Mesodermal cell (in vitro differentiated cells): ENCODE data around the gene MAGI2.

Source experiments
- H3K27ac ChIP-seq: 2 replicates; pipeline ENCODE4 v1.7.0; 2013; ENCODE audit warnings: mild to moderate bottlenecking, low read depth, low read length, moderate library complexity; ENCODE audit not compliant: severe bottlenecking
- H3K36me3 ChIP-seq: 2 replicates; pipeline ENCODE4 v1.7.1; 2013; ENCODE audit warnings: mild to moderate bottlenecking, low read length, moderate library complexity; ENCODE audit not compliant: control insufficient read depth, insufficient read depth
- H3K4me1 ChIP-seq: one replicate; pipeline ENCODE4 v1.7.1; 2013; ENCODE audit warnings: mild to moderate bottlenecking, low read length; ENCODE audit not compliant: insufficient read depth, control insufficient read depth, poor library complexity, severe bottlenecking
- H3K4me3 ChIP-seq: 2 replicates; pipeline ENCODE4 v1.7.0; 2013; ENCODE audit warnings: low read length, control low read depth, mild to moderate bottlenecking; ENCODE audit not compliant: insufficient read depth, poor library complexity, severe bottlenecking; ENCODE audit errors: extremely low read depth
- H3K9me3 ChIP-seq: 2 replicates; pipeline ENCODE4 v1.7.1; 2013; ENCODE audit warnings: mild to moderate bottlenecking, low read length, moderate library complexity; ENCODE audit not compliant: control insufficient read depth
- WGBS, 2 experiments: methylation state at CpG; one replicate each; pipeline ENCODE4 v1.1.5; 2013; ENCODE audit warnings: missing lambda C conversion rate in 2 of 2; ENCODE audit not compliant: insufficient coverage in 2 of 2; 5-methylcytosine and 5-hydroxymethylcytosine counted together

The MAGI2 gene

GRCh38 chr7:79288655-79289054, 164.8 kb downstream of the MAGI2 start:
- Histone ChIP-seq H3K9me3 (no peaks in the 10 kb centered on the region), H3K27ac (no peak overlapping the region), H3K4me3 (no peak overlapping the region), H3K4me1 (peaks cover 7% of the 10 kb centered on the region), H3K36me3 (no peaks in the 10 kb centered on the region)
- 92 to 93% methylated on average over 1 of the region's 5 CpGs for WGBS, 2 experiments

- Histone ChIP-seq H3K4me1 (peaks cover 10% of the 10 kb centered on the region), H3K9me3 (no peaks in the 10 kb centered on the region), H3K27ac (no peak overlapping the region), H3K4me3 (no peak overlapping the region), H3K36me3 (no peaks in the 10 kb centered on the region)
- WGBS, 2 experiments = no CpG with 5 or more reads among the region's 1 CpG
Measured at GRCh38 chr7:79287981-79288380, 165.5 kb downstream of the MAGI2 start.

GRCh38 chr7:79286181-79286580, 167.3 kb downstream of the MAGI2 start:
- no CpG with 5 or more reads among the region's 1 CpG for WGBS, 2 experiments
- no peak overlapping the region for H3K4me3 ChIP-seq
- H3K9me3 ChIP-seq = no peaks in the 10 kb centered on the region
- peaks cover 19% of the 10 kb centered on the region for H3K4me1 ChIP-seq
- no peaks in the 10 kb centered on the region for H3K36me3 ChIP-seq
- H3K27ac ChIP-seq = no peak overlapping the region

- Histone ChIP-seq H3K4me1 (peaks cover 19% of the 10 kb centered on the region), H3K4me3 (no peak overlapping the region), H3K36me3 (no peaks in the 10 kb centered on the region), H3K27ac (no peak overlapping the region), H3K9me3 (no peaks in the 10 kb centered on the region)
- WGBS, 2 experiments = no CpG with 5 or more reads among the region's 1 CpG
Measured at GRCh38 chr7:79285756-79286155, 167.7 kb downstream of the MAGI2 start.

GRCh38 chr7:79284211-79284610, 169.3 kb downstream of the MAGI2 start:
- Histone ChIP-seq H3K36me3 (no peaks in the 10 kb centered on the region), H3K27ac (no peak overlapping the region), H3K9me3 (no peaks in the 10 kb centered on the region)

GRCh38 chr7:79282882-79283602, 170.4 kb downstream of the MAGI2 start:
- Histone ChIP-seq H3K36me3 (no peaks in the 10 kb centered on the region), H3K27ac (peak overlapping the region; percentile 47)

More at GRCh38 chr7:79284211-79284610, 169.3 kb downstream of the MAGI2 start:
- Histone ChIP-seq H3K4me1 (peaks cover 19% of the 10 kb centered on the region), H3K4me3 (no peak overlapping the region)

GRCh38 chr7:79282070-79282694, 171.3 kb downstream of the MAGI2 start:
- Histone ChIP-seq H3K36me3 (no peaks in the 10 kb centered on the region), H3K4me1 (peaks cover 19% of the 10 kb centered on the region), H3K9me3 (no peaks in the 10 kb centered on the region), H3K27ac (no peak overlapping the region), H3K4me3 (no peak overlapping the region)
- 56 to 58% methylated on average over 2 to 4 of the region's 7 CpGs for WGBS, 2 experiments

More at GRCh38 chr7:79282882-79283602, 170.4 kb downstream of the MAGI2 start:
- no CpG with 5 or more reads among the region's 2 CpGs for WGBS, 2 experiments
- no peak overlapping the region for H3K4me3 ChIP-seq
- no peaks in the 10 kb centered on the region for H3K9me3 ChIP-seq
- H3K4me1 ChIP-seq = peaks cover 19% of the 10 kb centered on the region

GRCh38 chr7:79281426-79281825, 172.0 kb downstream of the MAGI2 start:
- H3K4me1 ChIP-seq = peaks cover 19% of the 10 kb centered on the region
- no peaks in the 10 kb centered on the region for H3K9me3 ChIP-seq
- H3K4me3 ChIP-seq = no peak overlapping the region
- WGBS, 2 experiments = no CpG with 5 or more reads among the region's 2 CpGs
- H3K27ac ChIP-seq = no peak overlapping the region
- H3K36me3 ChIP-seq = no peaks in the 10 kb centered on the region

- Histone ChIP-seq H3K36me3 (no peaks in the 10 kb centered on the region), H3K4me3 (no peak overlapping the region)
- no CpG with 5 or more reads among the region's 2 CpGs for WGBS, 2 experiments
Measured at GRCh38 chr7:79272938-79273337, 180.5 kb downstream of the MAGI2 start.

GRCh38 chr7:79272066-79272669, 181.3 kb downstream of the MAGI2 start:
- Histone ChIP-seq H3K36me3 (no peaks in the 10 kb centered on the region), H3K4me1 (peaks cover 3% of the 10 kb centered on the region), H3K9me3 (no peaks in the 10 kb centered on the region), H3K4me3 (no peak overlapping the region), H3K27ac (no peak overlapping the region)
- WGBS, 2 experiments = no CpG with 5 or more reads among the region's 4 CpGs

More at GRCh38 chr7:79272938-79273337, 180.5 kb downstream of the MAGI2 start:
- Histone ChIP-seq H3K27ac (no peak overlapping the region), H3K9me3 (no peaks in the 10 kb centered on the region), H3K4me1 (peaks cover 3% of the 10 kb centered on the region)

GRCh38 chr7:79268730-79269129, 184.7 kb downstream of the MAGI2 start:
- no peaks in the 10 kb centered on the region for H3K9me3 ChIP-seq
- no peak overlapping the region for H3K4me3 ChIP-seq
- no peak overlapping the region for H3K27ac ChIP-seq
- H3K36me3 ChIP-seq = no peaks in the 10 kb centered on the region
- peaks cover 3% of the 10 kb centered on the region for H3K4me1 ChIP-seq
- WGBS, 2 experiments = no CpG with 5 or more reads among the region's 6 CpGs
